ENCODE results near the gene AMOT. TPM values are rescaled to one million over a fixed set of nuclear protein-coding genes. Genes with fewer than 3 reads are reported as not detected.

Gene AMOT
- total and polyA plus RNA-seq, 2 of the 4 experiments (the other 2 are of a cell fraction) = 4.7 to 9.1 TPM

DNA sequence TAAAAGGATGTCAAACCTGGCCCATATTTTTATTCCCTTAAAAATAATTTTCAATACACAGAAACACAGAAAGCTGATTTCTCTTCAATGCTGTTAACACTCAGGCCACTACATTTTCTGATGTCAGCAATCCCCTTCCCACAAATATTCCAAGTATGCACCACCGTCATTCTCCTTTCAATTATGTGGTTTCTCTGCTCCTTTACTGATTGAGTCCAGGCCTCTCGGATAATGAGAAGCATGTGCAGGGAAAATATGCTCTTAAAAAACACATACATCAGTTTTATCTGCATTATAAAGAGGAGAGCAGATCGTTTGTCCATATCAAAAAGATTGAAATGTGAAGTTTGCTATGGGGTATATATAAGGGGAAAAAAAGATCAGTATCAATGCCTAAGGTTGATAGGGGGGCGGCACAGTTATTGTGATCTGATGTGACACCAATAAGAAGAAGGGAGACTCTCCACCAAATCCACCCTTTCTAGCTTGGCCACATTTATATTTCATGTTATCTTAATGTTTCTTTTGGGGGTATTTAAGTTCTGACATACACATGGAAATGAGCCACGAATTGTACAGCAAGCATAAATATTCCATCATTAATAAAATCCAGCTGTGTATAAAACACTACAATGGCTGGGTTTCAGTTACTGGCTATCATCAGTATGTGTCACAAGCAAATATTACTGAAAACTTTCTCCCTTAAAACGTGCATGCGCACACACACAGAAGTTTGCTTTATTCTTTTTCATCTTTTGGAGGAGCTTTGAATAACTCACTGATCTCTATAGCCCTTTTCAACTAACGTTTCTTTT lies 6.4 kb downstream of the AMOT start:
- Histone ChIP-seq H4K5ac (ENCODE audit: low read depth, low read length) (no peak overlapping the region), H2BK120ac (ENCODE audit: low read depth, low read length) (no peak overlapping the region; the same call in 1 of the 2 replicates), H3K27me3 (ENCODE audit: control insufficient read depth, insufficient read depth, low read length) (no peaks in the 10 kb centered on the region; the same call in 1 of the 2 replicates), H3K18ac (ENCODE audit: low read depth, low read length) (peak overlapping the region; percentile 16; the same call in 1 of the 2 replicates), H3K27ac (ENCODE audit: insufficient read depth, low read length) (peak overlapping the region; percentile 47; the same call in 1 of the 2 replicates), H2BK15ac (ENCODE audit: low read depth, low read length) (no peak overlapping the region), H3K9ac (ENCODE audit: low read depth, low read length) (no peak overlapping the region), H3K9me1 (ENCODE audit: insufficient read depth, low read length) (no peaks in the 10 kb centered on the region), H3K14ac (replicated peaks; ENCODE audit: low read depth, low read length) (no peak overlapping the region), H2BK5ac (ENCODE audit: low read depth, low read length, poor library complexity, severe bottlenecking) (peak overlapping the region; percentile 16), H3K4me2 (ENCODE audit: low read depth, low read length) (peak overlapping the region; percentile 61), H3K9me3 (ENCODE audit: control insufficient read depth, insufficient read depth, low read length) (no peaks in the 10 kb centered on the region), H4K8ac (ENCODE audit: low read depth in 2 of 2, low read length in 2 of 2) (no peak overlapping the region), H2AFZ (replicated peaks; ENCODE audit: low read length, poor library complexity) (no peak overlapping the region), H3K4ac (ENCODE audit: low read depth, low read length) (no peak overlapping the region), H4K20me1 (ENCODE audit: insufficient read depth, low read length) (no peaks in the 10 kb centered on the region), H3K79me1 (ENCODE audit: low read depth in 1 of 2, low read length in 2 of 2) (0 out of 4 replicates have a peak, but pooled peaks cover 0 to 4% of the 10 kb centered on the region in 2 experiments), H2BK20ac (ENCODE audit: low read depth, low read length) (no peak overlapping the region), H3K4me1 (ENCODE audit: control insufficient read depth, insufficient read depth, low read length) (peaks cover 7% of the 10 kb centered on the region), H2AK5ac (ENCODE audit: low read depth, low read length) (no peak overlapping the region), H3K4me3 (ENCODE audit: insufficient read depth, low read depth, low read length) (no peak overlapping the region), H3K23ac (ENCODE audit: low read depth, low read length) (no peak overlapping the region), H3K56ac (ENCODE audit: extremely low read depth, insufficient read depth, low read length) (no peak overlapping the region), H4K91ac (ENCODE audit: insufficient read depth, low read depth, low read length) (no peak overlapping the region), H3K36me3 (ENCODE audit: control insufficient read depth, insufficient read depth, low read length) (no peaks in the 10 kb centered on the region), H2AK9ac (replicated peaks; ENCODE audit: low read depth, low read length, poor library complexity) (no peak overlapping the region)
- intact Hi-C loops (cut with micrococcal nuclease) (no loop called here), in situ Hi-C loops (cut with MboI; ENCODE audit: low sequenced_read_pairs) (loop anchor here (25.0 kb wide), 1 partner anchor 1147 kb away; the partner anchor contains the start of gene ALG13), dilution Hi-C loops (cut with HindIII; ENCODE audit: low sequenced_read_pairs, unreplicated experiment) (no loop called here)
- WGBS, 2 experiments (ENCODE audit: extremely low coverage in 2 of 2, insufficient read length in 1 of 2) = 40% methylated on average over 2 of the region's 8 CpGs; no CpG with 5 or more reads in 1 of the 2 experiments
- DNase-seq (peak; percentile 77), ATAC-seq (ENCODE audit: low read depth) (peak; percentile 77)
- ChIA-PET CTCF (no interaction called here), POLR2A (ENCODE audit: unreplicated experiment) (interaction anchor here (0.6 kb wide), 1 partner anchor 1150 kb away, joined by 3 read pairs; no protein-coding TSS in a partner anchor)
- no TSS peak for BruUV-seq (replicated peaks)
- TF ChIP-seq CHD1 (IDR thresholded peaks at IDR 0.05; ENCODE audit: low read depth, low read length) (no peak), FOS (IDR thresholded peaks at IDR 0.05; ENCODE audit: low read depth, low read length) (no peak), CEBPB (IDR thresholded peaks at IDR 0.05; ENCODE audit: low read depth, low read length) (no peak), MXI1 (IDR thresholded peaks at IDR 0.05; ENCODE audit: borderline replicate concordance, low read depth, low read length) (no peak), MAZ (IDR thresholded peaks at IDR 0.05; ENCODE audit: borderline replicate concordance, low read depth, low read length) (no peak), SMC3 (IDR thresholded peaks at IDR 0.05; ENCODE audit: low read depth, low read length) (no peak), NFE2L2 (IDR thresholded peaks at IDR 0.05; ENCODE audit: low read depth, low read length) (no peak), RCOR1 (IDR thresholded peaks at IDR 0.05; ENCODE audit: insufficient replicate concordance, low read length) (no peak), POLR2A (IDR thresholded peaks at IDR 0.05; ENCODE audit: low read depth, low read length) (no peak), RAD21 (IDR thresholded peaks at IDR 0.05; ENCODE audit: low read length) (no peak), MAFK (IDR thresholded peaks at IDR 0.05; ENCODE audit: low read depth, low read length) (no peak)
- TF ChIP-seq, protein P1, sequence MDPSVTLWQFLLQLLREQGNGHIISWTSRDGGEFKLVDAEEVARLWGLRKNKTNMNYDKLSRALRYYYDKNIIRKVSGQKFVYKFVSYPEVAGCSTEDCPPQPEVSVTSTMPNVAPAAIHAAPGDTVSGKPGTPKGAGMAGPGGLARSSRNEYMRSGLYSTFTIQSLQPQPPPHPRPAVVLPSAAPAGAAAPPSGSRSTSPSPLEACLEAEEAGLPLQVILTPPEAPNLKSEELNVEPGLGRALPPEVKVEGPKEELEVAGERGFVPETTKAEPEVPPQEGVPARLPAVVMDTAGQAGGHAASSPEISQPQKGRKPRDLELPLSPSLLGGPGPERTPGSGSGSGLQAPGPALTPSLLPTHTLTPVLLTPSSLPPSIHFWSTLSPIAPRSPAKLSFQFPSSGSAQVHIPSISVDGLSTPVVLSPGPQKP (IDR thresholded peaks at IDR 0.05; ENCODE audit: borderline replicate concordance, low read depth, low read length) = no peak
- TF ChIP-seq, protein P2, sequence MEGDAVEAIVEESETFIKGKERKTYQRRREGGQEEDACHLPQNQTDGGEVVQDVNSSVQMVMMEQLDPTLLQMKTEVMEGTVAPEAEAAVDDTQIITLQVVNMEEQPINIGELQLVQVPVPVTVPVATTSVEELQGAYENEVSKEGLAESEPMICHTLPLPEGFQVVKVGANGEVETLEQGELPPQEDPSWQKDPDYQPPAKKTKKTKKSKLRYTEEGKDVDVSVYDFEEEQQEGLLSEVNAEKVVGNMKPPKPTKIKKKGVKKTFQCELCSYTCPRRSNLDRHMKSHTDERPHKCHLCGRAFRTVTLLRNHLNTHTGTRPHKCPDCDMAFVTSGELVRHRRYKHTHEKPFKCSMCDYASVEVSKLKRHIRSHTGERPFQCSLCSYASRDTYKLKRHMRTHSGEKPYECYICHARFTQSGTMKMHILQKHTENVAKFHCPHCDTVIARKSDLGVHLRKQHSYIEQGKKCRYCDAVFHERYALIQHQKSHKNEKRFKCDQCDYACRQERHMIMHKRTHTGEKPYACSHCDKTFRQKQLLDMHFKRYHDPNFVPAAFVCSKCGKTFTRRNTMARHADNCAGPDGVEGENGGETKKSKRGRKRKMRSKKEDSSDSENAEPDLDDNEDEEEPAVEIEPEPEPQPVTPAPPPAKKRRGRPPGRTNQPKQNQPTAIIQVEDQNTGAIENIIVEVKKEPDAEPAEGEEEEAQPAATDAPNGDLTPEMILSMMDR (conservative IDR thresholded peaks at IDR 0.05; ENCODE audit: low read depth, low read length) = no peak
- TF ChIP-seq, protein P3, sequence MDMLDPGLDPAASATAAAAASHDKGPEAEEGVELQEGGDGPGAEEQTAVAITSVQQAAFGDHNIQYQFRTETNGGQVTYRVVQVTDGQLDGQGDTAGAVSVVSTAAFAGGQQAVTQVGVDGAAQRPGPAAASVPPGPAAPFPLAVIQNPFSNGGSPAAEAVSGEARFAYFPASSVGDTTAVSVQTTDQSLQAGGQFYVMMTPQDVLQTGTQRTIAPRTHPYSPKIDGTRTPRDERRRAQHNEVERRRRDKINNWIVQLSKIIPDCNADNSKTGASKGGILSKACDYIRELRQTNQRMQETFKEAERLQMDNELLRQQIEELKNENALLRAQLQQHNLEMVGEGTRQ (IDR thresholded peaks at IDR 0.05; ENCODE audit: low read depth, low read length) = no peak
